HG02763 (cell line): ENCODE data around the gene GATA2.

Experiments used
- ATAC-seq: cut with Tn5 transposase; IDR thresholded peaks from one replicate; pipeline ENCODE4 v1.9.1; 2021; ENCODE audit warnings: mild to moderate bottlenecking, moderate library complexity; ENCODE audit not compliant: unreplicated experiment

Gene GATA2

DNA sequence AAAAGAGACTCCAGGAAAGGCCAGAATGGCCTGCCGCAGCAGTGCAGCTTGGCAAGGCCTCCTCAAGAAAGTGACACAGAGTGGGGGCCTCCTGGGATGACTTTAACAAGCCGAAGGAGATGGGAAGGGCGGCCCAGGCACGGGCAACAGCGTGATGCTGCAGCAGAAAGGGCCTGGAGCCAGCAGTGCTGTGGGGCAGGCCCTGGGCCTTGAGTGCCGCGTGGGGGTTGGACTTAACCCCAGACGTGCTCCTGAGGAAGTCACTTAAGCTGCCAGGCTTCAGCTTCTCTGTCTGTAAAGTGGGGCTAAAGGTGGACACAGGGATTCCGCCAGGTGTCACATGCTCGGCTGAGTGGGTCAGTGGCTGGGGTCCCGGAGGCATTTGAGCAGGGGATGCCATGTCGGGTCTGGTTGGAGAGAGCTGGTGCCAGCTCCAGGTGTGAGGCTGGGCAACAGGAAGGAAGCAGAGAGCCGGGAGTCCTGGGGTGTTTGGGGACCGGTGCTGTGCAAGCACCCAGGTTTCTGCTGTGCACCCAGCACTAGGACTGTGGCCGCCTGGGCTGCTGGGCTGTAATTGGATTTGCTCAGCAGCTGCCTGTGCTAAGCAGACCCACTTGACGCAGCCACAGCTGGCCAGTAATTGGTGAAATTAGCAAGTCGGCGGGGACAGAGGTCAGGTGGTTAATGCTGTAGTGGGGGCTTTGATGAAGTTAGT is 34.1 kb downstream of the GATA2 start:
- ATAC-seq = no peak

DNA sequence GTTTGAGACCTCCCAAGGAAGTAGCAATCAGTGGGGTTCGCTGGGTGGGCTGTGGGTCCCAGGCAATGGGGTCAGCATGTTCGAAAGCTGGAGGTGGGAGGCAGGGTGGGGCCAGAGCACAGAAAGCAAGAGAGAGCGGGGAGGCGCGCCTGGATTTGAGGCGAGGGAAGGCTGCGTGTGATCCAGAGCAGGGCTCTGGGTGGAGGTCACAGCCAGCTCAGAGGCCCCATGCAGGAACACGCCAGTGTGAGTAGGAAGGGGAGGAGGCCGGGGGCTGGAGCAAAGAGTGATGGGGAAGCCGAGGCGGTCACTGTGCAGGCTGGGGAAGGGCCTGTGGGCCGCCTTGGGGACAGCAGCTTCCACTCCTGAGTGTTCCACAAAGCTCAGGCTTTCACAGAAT is 35.1 kb downstream of the GATA2 start:
- no peak for ATAC-seq

DNA sequence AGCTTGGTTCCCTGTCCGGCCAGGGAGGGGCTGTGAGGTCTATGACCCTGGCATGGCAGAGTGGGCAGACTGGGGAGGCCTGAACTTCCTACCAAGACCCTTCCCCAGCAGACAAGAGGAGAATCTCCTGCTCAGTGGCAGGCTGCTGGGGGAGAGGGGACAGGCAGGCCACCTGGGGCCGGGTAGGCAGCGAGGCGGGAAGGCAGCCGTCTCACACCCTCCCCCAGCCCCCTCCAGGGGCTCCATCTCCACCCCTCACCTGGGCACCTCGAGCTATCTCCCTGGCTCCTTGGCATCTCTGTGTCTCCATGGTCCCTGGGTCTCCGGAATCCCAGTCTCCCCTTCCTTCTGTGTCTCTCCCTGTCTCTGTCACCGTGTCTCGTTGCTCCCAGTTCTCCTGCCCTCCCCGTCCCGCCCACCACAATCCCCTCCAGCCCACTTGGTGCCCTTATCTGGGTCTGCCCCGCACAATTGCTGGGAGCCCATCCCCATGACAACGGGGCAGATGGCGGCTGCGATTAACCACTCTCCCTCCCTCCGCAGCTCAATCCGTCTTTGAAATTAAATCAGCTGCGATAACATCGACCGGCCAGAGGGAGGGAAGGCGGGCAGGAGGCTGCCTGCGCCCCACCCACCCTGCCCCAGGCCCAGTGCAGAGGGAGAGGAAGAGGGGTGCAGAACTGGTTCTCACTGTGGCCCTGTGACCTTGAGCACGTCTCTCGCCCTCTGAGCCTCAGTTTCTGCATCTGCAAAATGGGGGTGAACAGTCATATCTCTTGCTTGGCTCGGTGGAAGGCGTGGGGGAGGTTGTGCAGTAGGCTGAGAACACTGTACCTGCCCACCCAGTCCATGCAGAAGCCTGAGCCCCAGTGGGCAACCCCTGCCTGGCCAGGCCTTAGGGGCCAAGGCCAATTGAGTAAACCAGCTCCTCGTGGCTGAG is 36.0 kb downstream of the GATA2 start:
- ATAC-seq = no peak

DNA sequence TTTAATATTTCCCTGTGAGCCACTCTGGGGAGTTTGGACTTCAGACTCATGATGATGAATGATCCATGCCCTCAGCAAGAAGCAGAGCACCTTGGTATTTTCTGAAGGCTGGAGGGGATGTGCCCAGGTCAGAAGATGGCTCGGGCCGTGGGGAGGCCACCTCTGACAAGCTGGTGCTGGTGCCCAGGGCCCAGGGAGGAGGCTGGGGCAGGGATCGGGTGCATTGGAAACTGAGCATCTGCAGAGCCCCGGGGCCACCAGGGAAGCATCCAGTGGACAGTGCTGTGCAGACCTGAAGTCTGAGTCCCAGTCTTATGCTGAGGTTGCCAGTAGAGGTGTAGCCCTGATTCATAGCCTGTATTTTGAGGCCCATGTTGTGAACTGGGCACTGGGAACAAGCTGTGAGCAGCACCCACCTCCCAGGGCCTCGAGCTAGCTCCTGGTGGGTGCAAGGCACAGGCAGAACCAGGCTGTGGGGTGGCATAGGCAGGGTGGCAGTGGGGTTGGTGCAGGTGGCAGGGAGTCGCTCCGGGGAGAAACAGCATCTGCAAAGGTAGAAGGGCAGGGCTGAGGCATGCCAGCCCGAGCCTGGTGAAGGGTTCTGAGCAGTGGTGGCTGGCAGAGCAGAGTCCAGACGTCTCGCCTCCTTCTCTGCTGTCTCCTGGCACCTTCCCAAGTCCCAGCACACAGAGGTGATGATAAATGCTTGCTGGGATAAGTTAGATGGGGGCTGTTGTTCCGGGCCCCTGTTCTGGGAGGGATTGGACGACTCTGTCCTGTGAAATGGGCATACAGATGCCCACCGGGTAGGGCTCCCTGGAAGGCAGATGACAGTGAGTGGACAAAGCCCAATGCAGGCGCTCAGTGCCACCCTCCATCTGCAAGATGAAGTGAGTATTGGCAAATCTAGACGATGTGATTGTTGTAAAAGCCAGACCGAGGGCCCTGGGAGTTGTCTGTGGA is 36.9 kb downstream of the GATA2 start:
- ATAC-seq = no peak

DNA sequence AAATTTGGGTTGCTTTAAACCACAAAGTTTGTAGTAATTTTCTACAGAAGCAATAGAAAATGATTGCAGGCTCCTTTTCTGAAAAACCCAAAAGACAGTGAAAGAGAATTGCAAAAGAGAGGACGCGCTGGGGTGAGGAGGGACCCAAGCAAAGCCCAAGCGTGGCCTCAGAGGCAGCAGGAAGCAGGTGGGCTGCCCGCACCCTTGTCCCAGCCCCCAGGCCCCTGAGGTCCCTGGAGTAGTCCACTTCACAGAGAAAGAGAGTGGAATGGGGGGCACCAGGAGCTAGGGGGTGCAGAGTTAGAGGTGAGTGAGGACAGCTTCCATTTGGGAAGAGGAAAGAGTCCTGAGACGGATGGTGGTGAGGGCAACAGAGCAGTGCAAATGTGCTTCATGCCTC is 37.9 kb downstream of the GATA2 start:
- ATAC-seq = no peak

DNA sequence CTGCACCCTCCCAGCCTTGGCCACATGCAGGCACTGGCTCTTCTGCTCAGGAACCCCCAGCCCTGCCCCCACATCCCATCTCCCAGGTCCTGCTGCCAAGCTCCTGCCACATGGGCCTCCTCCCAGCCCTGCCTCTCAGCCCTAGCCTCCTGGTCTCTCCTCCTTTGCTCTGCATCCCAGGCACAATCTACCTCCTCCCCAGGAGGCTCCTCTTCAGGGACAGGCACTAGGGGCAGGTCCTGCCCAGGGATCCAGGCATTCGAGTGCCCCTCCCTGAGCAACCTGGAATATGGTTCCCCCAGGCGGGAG is 38.7 kb downstream of the GATA2 start:
- no peak for ATAC-seq

DNA sequence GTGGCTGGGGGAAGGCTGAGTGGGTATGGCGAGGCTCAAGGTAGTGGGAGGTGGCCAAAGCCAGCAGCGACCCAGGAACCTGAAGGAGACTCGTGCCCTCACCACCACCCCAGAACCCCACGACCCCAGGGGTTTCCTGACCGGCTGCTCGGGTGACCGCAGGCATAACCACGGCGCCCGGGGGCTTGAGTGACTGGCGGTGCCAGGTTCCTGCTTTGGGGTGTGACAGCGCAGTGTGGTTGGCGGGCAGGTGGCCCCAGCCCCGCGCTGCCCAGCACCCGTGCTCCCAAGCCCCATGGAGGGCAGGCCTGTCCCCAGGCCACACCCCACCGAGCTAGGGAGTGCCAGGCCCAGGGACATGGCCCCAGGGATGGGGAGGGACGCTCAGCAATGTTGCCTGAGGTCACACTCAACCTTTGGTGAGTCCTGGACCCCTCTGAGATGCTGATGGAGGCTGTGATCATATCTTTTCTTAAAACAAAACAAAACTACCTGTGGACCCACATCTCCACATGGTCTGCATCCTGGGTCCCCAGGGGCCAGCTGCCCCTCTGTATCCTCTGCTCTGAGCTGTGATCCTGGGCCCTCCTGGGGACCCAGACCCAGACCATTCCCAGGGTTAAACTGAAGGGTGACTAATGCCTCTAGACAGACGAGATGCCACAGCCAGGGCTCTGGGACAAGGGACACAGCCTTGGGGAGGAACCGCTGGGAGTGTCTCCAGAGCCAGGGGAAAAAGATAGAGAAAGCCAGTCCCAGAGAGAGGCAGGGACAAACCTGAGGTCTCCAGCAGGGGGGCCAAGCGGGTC is 39.3 kb downstream of the GATA2 start:
- ATAC-seq = no peak

DNA sequence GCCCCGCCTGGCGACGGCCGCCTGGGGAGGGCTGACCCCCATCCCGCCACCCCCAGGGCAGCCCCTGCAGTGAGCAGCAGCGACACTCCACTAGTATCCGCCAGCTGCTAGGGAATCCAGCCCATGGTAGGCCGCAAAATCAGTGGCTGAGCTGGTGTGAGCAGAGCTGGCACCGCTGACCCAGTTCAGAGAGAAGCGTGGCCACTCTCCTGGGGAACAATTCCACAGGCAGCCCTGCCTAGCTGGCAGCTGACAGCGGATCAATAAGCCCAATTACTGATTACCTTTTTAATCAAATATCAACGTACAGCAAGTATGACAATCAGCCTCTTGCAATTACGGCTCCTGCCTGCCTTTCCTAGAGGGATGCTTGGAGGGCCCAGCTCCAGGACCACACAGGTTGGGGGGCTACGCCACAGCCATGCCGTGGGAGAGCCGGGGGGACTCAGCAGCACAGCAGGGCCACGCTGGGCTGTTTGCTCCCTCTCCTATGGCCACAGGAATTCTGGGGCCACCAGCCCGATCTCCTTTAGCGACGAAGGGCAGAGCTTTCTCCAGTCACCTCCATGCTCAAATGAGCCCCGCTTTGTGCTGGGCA is 40.2 kb downstream of the GATA2 start:
- no peak for ATAC-seq

DNA sequence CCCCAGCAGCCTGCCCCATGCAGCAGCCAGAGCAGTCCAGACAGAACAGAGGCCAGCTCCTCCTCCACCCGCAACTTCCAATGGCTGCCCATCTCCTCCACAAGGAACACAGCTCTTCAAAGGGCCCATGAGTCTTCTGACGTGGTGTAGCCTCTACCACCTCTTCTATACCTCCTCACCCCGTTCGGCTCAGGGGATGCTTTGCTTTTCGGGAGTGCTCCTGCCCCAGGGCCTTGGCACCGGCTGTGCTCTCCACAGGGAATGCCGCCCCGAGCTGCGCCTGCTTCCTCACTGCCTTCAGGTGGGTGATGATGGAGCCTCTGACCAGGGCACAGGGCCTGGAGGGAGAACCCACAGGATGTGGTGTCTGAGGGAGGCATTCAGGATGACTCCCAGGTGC is 40.9 kb downstream of the GATA2 start:
- no peak for ATAC-seq

DNA sequence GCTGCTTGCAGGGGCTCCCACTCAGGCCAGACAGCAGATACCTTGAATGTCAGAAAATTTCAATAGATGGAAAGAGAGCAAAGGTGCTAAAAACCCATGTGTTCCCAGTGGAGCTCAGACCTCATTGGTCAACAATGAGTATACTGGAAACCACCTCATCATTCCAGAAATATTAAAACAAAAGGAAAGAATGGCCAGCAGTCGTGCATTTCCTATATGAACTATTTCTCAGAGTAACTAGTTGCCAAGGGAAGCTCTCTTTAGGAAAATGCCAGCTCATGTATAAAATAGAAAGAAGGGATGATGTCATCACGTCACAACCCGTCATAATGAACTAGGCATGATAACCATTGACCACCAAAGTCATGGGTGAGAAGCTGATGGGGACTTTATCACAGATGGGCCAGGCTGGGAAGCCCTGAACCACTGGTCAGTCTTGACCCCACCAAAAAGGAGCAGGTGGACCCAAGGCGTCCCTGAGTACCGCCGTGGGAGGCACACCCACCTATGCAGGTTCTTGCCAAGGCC is 43.8 kb downstream of the GATA2 start:
- ATAC-seq = no peak

DNA sequence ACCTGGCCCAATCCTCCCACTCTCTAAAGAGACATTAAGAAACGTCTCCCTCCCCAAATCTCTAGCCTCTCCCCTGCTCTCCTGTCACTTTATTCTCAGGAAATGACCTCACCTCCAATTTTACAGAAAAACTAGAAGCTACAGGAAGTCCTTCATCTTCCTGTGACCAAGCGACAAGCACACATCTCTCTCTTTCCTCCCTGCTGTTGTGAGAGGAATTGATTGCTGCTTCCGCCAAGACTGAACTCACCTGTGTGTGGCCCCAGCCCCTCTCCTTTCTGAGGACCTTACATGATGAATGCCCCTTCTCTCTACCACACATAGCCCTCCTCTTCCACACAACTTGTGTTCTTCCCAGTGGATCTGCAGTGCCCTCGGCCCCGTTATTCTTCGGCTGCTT is 44.5 kb downstream of the GATA2 start:
- ATAC-seq = no peak

DNA sequence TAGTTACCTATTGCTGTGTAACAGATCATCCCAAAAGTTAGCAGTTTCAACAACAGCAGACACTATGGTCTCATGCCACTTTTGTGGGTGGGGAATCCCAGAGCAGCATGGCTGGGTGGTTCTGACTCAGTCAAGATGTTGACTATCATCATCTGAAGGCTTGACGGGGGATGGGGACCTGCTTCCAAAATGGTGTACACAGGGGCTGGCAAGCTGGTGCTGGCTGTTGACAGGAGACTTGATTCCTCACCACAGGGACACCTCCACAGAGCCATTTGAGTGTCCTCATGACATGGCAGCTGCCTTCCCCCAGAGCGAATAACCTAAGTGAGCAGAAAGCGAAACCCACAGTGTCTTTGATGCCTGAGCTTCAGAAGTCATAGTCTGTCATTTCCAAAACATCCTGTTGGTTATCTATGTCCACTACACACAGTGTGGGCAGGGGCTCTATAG is 45.4 kb downstream of the GATA2 start:
- ATAC-seq = no peak

DNA sequence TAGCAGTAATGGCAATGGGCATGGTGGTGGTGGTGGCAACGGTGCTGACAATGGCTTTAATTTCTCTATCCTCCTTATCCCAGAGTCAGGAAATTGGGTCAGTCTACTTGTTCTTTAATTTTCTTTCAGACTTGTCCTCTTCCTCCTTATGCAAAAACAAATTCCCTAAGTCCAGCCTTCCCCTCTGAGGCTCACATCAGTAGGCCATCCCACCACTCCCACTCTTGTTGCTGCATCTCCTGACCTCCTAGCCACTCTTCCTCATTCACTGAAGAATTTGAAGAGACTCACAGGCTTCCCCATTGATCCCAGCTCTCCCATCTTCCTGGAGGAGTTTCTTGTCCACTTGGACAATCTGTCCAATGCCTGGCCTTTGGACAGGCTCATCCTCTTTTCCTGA is 46.2 kb downstream of the GATA2 start:
- ATAC-seq = no peak

DNA sequence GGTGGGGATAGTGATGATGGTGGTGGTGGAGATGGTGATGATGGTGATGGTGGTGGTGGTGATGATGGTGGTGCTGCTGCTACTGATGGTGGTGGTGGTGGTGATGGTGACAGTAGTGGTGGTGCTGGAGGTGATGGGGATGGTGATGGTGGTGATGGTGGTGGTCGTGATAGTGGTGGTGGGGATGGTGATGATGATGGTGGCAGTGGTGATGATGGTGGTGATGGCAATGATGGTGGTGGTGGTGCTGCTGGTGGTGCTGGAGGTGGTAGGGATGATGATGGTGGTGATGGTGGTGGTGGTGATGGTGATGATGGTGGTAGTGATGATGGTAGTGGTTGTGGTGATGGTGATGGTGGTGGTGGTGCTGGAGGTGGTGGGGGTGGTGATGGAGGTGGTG is 47.6 kb downstream of the GATA2 start:
- no peak for ATAC-seq

DNA sequence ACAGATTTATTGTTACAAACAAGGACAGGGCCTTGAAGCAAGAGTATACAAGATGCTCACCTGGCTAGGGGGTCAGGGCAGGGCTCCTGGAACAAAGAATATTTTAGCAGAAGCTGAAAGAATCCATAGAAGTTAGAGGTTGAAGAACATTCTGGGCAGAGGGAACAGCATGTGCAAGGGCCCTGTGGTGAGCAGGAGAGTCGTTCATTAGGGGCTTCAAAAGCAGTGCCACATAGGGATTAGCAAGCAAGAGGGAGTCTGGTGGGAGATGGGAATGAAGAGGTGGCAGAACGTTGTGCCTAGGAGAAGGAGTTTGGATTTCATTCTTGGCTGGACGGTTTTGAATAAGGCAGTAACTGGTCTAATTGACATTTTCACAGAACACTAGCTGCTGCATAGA is 49.2 kb downstream of the GATA2 start:
- no peak for ATAC-seq

DNA sequence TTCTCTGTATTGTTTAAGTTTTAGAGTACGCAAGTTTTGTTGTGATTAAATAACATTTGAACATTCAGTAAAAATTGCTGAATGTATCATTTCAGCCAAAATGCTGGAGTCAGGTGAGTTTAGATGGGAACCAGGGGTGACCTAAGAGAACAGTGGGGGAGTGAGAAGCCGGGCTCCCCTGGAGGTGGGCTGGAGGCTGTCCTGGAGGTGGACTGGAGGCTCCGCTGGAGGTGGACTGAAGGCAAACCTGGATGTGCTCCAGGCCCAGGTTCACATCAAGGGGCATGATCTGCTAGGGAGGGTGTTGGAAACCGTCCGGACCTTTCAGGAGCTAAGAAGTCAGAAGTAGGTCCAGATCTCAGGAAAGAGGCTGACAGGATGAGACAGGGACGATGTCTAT is 50.1 kb downstream of the GATA2 start:
- ATAC-seq = no peak

DNA sequence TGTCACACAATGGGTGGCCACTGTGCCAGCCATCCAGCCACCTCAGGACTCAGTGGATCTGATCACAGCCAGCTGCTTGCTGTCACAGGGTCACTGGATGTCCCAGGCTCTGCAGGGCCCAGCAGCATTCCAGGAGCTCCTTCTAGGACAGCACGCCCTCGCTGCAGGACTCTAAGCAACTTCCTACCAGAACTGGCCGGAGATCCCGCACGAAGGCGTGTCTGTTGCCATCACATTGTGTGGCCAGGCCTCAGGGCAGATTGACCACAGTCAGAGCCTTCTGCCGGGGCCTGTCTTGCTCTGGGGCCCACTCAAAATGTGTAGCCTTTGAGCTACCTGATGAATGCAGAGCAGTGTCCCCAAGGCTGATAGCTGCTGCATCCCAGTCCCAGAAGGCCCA is 50.9 kb downstream of the GATA2 start:
- ATAC-seq = no peak

DNA sequence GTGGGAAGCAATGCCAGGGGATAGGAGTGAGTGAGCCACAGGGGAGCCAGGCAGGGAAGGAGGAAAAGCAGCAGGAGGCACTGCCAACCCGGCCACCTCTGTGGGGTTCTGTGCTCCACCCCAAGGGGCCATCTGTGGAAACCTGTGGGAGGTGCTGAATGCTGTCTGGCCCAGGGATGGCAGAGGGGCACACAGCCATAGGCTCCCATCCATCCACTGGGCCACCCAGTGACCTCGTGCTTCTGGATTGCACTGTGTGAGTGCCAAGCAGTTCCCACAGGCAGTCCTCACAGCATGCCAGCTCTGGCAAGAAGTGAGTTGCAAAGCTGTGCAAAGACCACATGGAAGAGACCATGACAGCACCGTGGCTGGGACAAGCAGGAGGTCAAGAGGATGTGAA is 53.8 kb downstream of the GATA2 start:
- ATAC-seq = no peak

DNA sequence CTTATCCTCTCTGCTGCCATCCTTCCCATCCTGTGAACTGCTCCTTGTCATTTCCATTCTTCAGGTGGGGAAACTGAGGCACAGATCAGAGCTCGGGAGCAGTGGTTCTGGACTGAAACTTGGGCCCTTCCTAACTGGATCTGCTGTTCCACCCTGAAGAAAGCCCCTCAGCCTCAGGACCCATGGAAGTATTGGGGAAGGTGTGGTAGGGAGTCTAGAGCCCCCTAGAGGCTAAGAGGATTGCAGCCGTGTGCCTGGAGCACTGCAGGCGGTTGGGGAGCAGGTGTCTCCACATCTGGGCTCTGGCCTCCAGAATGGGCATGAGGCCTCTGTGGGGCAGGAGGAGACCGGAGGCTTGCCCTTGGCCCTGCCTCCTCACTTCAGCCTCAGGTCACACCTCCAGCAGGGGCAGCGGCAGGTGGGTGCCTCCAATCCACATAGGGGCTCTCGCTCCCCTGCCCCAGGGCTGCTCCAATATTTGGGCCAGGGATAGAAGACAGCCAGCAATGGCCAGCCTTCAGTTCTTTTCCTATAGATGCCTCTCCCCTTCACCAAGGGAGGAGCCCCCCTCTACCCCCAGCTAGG is 54.4 kb downstream of the GATA2 start:
- ATAC-seq = no peak
